Measurements from ENCODE around the gene MRGPRF. TPM values are rescaled to one million over a fixed set of nuclear protein-coding genes. Genes with fewer than 3 reads are reported as not detected.
"Not testable (repeated sequence)": the region's sequence is repeated elsewhere in the genome, so short reads cannot be mapped to it uniquely, and the experiment has no call there.

Gene MRGPRF
- polyA plus RNA-seq, 1 of the 3 experiments (the other 2 are of a cell fraction) = 0.18 TPM

GRCh38 chr11:69000831-69001242, 12.2 kb downstream of the MRGPRF start (continued):
- TF ChIP-seq ZBTB33 (IDR thresholded peaks at IDR 0.05; ENCODE audit: borderline replicate concordance, low read depth) (no peak), YY1 (IDR thresholded peaks at IDR 0.05; ENCODE audit: low read depth) (no peak), REST (IDR thresholded peaks at IDR 0.05; ENCODE audit: low read depth, low read length) (no peak), RCOR1 (IDR thresholded peaks at IDR 0.05; ENCODE audit: low read length) (no peak), GABPA (IDR thresholded peaks at IDR 0.05; ENCODE audit: low read depth) (no peak), FOXM1 (IDR thresholded peaks at IDR 0.05; ENCODE audit: low read depth) (no peak), RXRA (IDR thresholded peaks at IDR 0.05; ENCODE audit: borderline replicate concordance, low read depth) (no peak), IRF3 (IDR thresholded peaks at IDR 0.05; ENCODE audit: low read depth, low read length) (no peak), TEAD4 (IDR thresholded peaks at IDR 0.05; ENCODE audit: borderline replicate concordance, insufficient read depth) (no peak), NRF1 (IDR thresholded peaks at IDR 0.05; ENCODE audit: low read depth, low read length) (no peak), RFX5 (IDR thresholded peaks at IDR 0.05; ENCODE audit: low read length) (no peak), MXI1 (IDR thresholded peaks at IDR 0.05; ENCODE audit: low read depth, low read length) (peak; percentile 43; the same call in 1 of the 2 replicates), ELF1 (IDR thresholded peaks at IDR 0.05) (no peak)

GRCh38 chr11:69000391-69000790, 12.7 kb downstream of the MRGPRF start:
- Histone ChIP-seq H3K27ac (ENCODE audit: low read depth in 2 of 2, low read length in 1 of 2) (peak overlapping the region in 1 of 2 experiments; percentile 22; a peak in 2 of 4 replicates), H3K9me3 (no peaks in the 10 kb centered on the region), H2AFZ (ENCODE audit: low read depth) (no peak overlapping the region), H3K9ac (no peak overlapping the region), H3K4me1 (ENCODE audit: control insufficient read depth in 1 of 2, insufficient read depth in 2 of 2, low read depth in 1 of 2, low read length in 1 of 2) (peaks cover 14 to 40% of the 10 kb centered on the region in 2 experiments), H3K27me3 (ENCODE audit: insufficient read depth) (no peaks in the 10 kb centered on the region), H3K4me3 (ENCODE audit: low read depth in 2 of 2, low read length in 1 of 2) (no peak overlapping the region), H3K4me2 (no peak overlapping the region; the same call in 1 of the 2 replicates), H3F3A (replicated peaks; ENCODE audit: insufficient read depth) (no peaks in the 10 kb centered on the region), H3K36me3 (replicated peaks in 1 of 2; ENCODE audit: control insufficient read depth in 1 of 2, insufficient read depth in 2 of 2, low read length in 1 of 2) (no peaks in the 10 kb centered on the region), H3K79me2 (ENCODE audit: insufficient read depth) (no peaks in the 10 kb centered on the region), H3K9me2 (no peaks in the 10 kb centered on the region), H4K20me1 (ENCODE audit: insufficient read depth) (no peaks in the 10 kb centered on the region)
- TF ChIP-seq RAD21 (IDR thresholded peaks at IDR 0.05; ENCODE audit: low read length) = no peak
- ChIA-PET POLR2A (no interaction called here), CTCF (interaction anchor here (1.0 to 3.9 kb wide), 8 partner anchors 8 to 81 kb away, joined by 3 to 26 read pairs (median 4); partner anchors contain the start of gene MRGPRF)
- 77% methylated on average over 5 of the region's 5 CpGs for WGBS (ENCODE audit: low lambda C conversion rate)
- no peak for DNase-seq

- H3K27me3 ChIP-seq (ENCODE audit: insufficient read depth); H2AFZ ChIP-seq (ENCODE audit: low read depth); H3K9ac ChIP-seq; H3K9me3 ChIP-seq; H3K4me2 ChIP-seq; H3K36me3 ChIP-seq (replicated peaks in 1 of 2; ENCODE audit: control insufficient read depth in 1 of 2, insufficient read depth in 2 of 2, low read length in 1 of 2); DNase-seq; POLR2A ChIA-PET; H3K79me2 ChIP-seq (ENCODE audit: insufficient read depth); H3F3A ChIP-seq (replicated peaks; ENCODE audit: insufficient read depth); H3K4me3 ChIP-seq (ENCODE audit: low read depth in 2 of 2, low read length in 1 of 2); H4K20me1 ChIP-seq (ENCODE audit: insufficient read depth); H3K9me2 ChIP-seq: not testable (repeated sequence)
- CTCF ChIA-PET = interaction anchor here (0.6 to 3.9 kb wide), 7 partner anchors 8 to 145 kb away, joined by 3 to 26 read pairs (median 5); partner anchors contain the start of gene MRGPRF
- Histone ChIP-seq H3K4me1 (ENCODE audit: control insufficient read depth in 1 of 2, insufficient read depth in 2 of 2, low read depth in 1 of 2, low read length in 1 of 2) (peaks cover 14 to 40% of the 10 kb centered on the region in 2 experiments), H3K27ac (ENCODE audit: low read depth in 2 of 2, low read length in 1 of 2) (peak overlapping the region in 1 of 2 experiments; percentile 22; a peak in 2 of 4 replicates)
- 96% methylated on average over 12 of the region's 12 CpGs for WGBS (ENCODE audit: low lambda C conversion rate)
These were observed 13.2 kb downstream of the MRGPRF start for GRCh38 chr11:68999748-69000355.

Measured in SK-N-SH (cell line).